Measurements from ENCODE around the gene PCBD2.

GRCh38 chr5:134913254-134913653 is 8.3 kb downstream of the PCBD2 start:
- no peak for TF ChIP-seq CTCF (IDR thresholded peaks at IDR 0.05; ENCODE audit: insufficient read depth, low read length, poor library complexity, severe bottlenecking)
- no peak for TF ChIP-seq EZH2phosphoT487 (conservative IDR thresholded peaks at IDR 0.05; ENCODE audit: low read length)
